ENCODE data around the gene DENND2D. TPM values are rescaled to one million over a fixed set of nuclear protein-coding genes. Genes with fewer than 3 reads are reported as not detected.

Gene DENND2D, protein sequence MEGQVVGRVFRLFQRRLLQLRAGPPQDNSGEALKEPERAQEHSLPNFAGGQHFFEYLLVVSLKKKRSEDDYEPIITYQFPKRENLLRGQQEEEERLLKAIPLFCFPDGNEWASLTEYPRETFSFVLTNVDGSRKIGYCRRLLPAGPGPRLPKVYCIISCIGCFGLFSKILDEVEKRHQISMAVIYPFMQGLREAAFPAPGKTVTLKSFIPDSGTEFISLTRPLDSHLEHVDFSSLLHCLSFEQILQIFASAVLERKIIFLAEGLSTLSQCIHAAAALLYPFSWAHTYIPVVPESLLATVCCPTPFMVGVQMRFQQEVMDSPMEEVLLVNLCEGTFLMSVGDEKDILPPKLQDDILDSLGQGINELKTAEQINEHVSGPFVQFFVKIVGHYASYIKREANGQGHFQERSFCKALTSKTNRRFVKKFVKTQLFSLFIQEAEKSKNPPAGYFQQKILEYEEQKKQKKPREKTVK
- total RNA-seq: 0.76 and 0.98 TPM in 2 replicates

DNA sequence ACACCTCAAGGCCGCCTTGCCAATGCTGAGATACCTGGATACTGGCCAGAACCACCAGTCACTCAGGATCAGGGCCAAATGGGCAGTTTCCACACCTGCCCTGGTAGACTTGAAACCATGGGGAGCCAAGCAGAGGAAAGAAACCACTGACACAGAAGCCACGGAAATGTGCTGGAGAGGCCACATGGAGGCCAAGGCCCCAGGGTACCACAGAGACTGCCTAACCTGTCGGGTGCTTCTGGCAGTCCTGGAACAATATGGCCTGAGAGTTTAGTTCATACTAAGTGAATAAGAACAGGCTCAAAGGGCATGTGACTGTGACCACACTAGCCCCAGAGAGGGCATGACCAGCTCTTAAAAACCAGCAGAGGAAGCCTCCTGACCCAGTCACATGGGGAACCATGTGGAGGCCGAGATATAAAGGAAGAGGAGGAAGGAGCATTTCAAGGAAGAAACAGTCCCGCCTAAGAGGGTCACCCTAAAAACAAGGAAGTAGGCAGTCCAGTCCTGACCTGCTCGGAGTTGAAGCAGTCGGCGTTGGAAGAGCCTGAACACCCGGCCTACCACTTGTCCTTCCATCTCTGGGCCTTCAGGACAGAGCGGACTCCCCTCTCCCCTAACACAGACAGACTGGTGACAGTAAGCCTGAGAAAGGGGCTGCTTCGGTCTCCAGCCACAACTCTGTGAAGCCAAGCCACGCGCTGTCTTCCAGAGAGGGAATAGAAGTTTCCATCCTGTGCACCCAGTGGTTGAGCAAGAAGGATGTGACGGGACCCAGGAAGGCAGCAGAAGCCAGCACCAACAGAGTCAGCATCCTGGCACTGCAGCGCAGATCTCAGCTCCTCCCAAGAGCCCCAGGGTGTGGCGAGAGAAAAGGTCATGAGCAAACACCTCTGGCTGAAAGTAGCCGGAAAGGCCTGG lies at the start of gene DENND2D:
TSS of gene DENND2D (minus strand) at position 766 of the 921 bp plus-strand sequence. CDS start at position 579, 187 bp downstream.

DNA sequence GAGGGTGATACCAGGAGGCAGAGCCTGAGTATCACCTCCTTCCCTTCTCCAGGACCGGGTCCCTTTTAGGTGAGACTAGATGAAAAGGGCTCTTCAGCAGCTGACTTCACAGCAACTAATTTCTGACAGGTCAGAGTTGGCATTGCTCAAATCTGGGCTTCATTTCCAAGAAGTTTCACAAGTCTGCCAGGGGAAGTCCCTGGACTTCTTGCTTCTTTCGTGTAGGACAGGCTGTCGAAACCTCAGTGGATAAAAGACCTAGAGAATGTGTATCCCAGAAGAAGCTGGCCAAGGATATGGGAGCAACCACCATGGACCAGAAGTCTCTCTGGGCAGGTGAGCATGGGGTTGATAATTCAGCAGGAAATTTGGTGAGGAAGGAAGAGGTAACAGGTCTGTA lies 27.0 kb upstream of the DENND2D start, which contains the start of gene CHI3L2:
TSS of gene CHI3L2 (plus strand) at position 280 of the 400 bp plus-strand sequence. CDS start at position 297, 17 bp downstream.

DNA sequence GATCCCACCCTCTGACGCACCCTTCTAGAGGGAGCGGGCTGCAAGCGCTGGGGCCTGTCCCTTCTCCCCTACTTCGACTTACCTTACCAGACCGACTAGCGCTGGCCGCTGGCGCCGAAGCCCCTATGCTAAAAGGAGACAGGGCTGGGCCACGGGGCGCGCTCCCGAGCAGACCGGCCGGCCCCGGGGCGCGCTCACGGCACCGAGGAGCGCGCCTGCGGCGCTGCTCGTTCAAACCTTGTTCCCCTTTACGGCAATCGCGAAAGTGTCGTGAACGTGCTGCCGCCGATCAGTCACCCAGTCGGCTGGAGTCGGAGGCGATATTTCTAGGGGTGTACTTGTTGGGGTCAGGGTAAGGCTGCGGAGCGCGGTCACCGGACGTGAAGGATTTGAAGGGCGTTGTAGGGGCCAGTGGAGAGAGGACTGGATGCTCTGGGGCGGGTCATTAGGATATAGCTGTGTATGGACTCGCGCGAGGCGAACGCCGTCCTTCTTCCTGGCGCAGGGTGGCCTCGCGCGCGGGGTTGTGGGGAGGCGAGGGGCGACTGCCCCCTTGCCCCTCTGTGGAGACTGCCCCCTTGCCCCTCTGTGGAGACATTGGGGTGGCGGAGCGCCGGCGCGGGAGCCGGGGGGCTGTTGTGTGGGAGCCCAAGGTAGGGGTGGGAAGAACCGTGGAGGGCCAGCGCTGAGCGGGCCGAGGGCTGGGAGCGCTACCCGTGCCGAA lies 60.3 kb downstream of the DENND2D start, which contains the start of the genes CEPT1 and DRAM2:
TSS of gene CEPT1 (plus strand) at position 268 of the 724 bp plus-strand sequence. CDS start 7,492 bp downstream, outside the sequence.
TSS of gene DRAM2 (minus strand) at position 138 of the 724 bp plus-strand sequence. CDS start 8,539 bp downstream, outside the sequence.

Small RNAs within 50 kb of the gene (small RNA-seq; reads per million reads assigned to genes)
- gene AL355816.1: not detected

Other genes starting within 250 kb of the DENND2D start
- gene LRIF1, start 236.7 kb downstream of the DENND2D start, total RNA-seq: 15.0 and 17.8 TPM in 2 replicates
- gene DRAM2, start 60.6 kb downstream of the DENND2D start, total RNA-seq: 44.8 and 45.4 TPM in 2 replicates
- gene CEPT1, start 60.4 kb downstream of the DENND2D start, total RNA-seq: 27.1 and 33.9 TPM in 2 replicates
- gene CHI3L2, start 27.1 kb upstream of the DENND2D start, total RNA-seq: not detected in 2 replicates
- not detected in 2 replicates for gene CHIA, start 90.2 kb upstream of the DENND2D start, total RNA-seq
- gene OVGP1, start 227.1 kb upstream of the DENND2D start, total RNA-seq: 0.33 and 1.1 TPM in 2 replicates
- 48.0 and 62.2 TPM in 2 replicates for gene WDR77, start 248.6 kb upstream of the DENND2D start, total RNA-seq
- gene ATP5PB, start 248.8 kb upstream of the DENND2D start, total RNA-seq: 252 and 295 TPM in 2 replicates

All from vein endothelial cell (primary cell).